ENCODE data around the gene CPTP. TPM values are rescaled to one million over a fixed set of nuclear protein-coding genes. Genes with fewer than 3 reads are reported as not detected.

CPTP gene
- total RNA-seq, result 10 to 100 TPM; 19.8 to 21.9 TPM

DNA sequence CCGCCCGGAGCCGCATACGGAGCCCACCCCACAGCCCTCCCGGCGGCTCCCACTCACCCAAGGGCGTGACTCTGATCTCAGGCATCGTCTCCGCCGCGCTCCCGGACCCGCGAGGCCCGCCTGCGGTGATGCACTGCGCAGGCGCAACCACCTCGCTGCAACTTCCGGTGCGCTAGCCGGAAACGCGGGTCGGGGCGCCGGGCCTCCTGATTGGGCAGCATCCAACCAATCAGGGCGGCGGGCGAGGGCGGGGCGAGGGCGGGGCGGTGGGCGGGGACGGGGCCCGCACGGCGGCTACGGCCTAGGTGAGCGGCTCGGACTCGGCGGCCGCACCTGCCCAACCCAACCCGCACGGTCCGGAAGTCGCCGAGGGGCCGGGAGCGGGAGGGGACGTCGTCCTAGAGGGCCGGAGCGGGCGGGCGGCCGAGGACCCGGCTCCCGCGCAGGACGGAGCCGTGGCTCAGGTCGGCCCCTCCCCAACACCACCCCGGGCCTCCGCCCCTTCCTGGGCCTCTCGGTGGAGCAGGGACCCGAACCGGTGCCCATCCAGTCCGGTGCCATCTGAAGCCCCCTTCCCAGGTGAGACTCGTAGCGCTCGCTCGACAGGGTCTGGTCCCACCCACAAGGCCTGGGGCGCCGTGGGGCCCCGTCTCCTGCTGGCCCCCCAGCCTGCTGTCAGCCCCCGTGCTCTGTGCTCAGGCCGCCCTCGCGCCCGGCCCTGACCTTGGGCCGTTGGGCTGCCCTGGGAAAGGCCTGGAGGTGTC is at the start of gene CPTP, which contains the start of gene INTS11:
Gene CPTP (plus strand): TSS at position 279 of the 764 bp plus-strand sequence. CDS start 2,109 bp downstream, outside the sequence.
Gene INTS11 (minus strand): TSS at position 137 of the 764 bp plus-strand sequence. CDS start 52 bp downstream, at position 85.
- H3K4me1 Mint-ChIP-seq, result peaks cover 38% of the 10 kb centered on the region
- peak within 1 kb of the TSS; percentile 89 for H3K4me3 Mint-ChIP-seq
- H3K9me3 Mint-ChIP-seq, result no peaks in the 10 kb centered on the region
- DNase-seq, result peak; percentile 97
- no peaks in the 10 kb centered on the region for H3K27me3 Mint-ChIP-seq
- ChIA-PET CTCF (interaction anchor here (0.8 to 1.1 kb wide), 2 partner anchors 47 to 203 kb away, joined by 3 to 4 read pairs; no protein-coding TSS in a partner anchor), POLR2A (interaction anchor here (0.8 to 2.7 kb wide), 9 partner anchors 10 to 167 kb away, joined by 3 to 11 read pairs (median 4); partner anchors contain the start of genes AURKAIP1 and CCNL2)
- peaks cover 11% of the 10 kb centered on the region for H3K36me3 Mint-ChIP-seq (ENCODE audit: low read depth)
- H3K27ac Mint-ChIP-seq, result peak within 1 kb of the TSS; percentile 86

DNA sequence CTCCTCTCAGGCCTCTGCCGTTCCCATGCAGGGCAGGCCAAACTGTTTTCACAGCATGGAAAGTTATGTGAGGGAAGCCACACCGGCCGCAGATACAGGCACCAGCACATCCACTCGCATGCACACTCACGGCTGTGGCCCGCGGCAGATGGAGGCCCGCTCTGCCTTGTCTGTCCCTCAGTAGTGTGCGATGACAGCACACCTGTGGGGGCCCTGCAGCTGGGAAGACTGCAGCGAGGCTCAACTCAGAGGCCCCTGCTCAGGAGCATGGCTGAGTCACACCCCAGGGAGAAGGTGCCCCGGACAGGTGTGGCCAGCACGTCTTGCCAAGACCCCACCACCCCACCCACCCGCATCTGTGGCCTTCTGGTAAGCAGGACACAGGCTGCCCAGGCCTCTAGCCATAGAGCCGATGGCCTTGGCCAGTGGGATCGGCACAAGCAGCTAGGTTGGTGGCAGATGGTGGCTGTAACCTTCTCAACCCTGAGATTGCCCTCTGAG is 49.6 kb upstream of the CPTP start:
- no peak for DNase-seq
- H3K36me3 Mint-ChIP-seq (ENCODE audit: low read depth), result peaks cover 26% of the 10 kb centered on the region
- no peaks in the 10 kb centered on the region for H3K27me3 Mint-ChIP-seq
- CTCF ChIA-PET, result interaction anchor here (1.1 kb wide), 1 partner anchor 44 kb away, joined by 3 read pairs; no protein-coding TSS in a partner anchor
- POLR2A ChIA-PET, result interaction anchor here (1.2 kb wide), 1 partner anchor 113 kb away, joined by 3 read pairs; no protein-coding TSS in a partner anchor
- H3K4me3 Mint-ChIP-seq, result peak overlapping the region; percentile 63
- no peaks in the 10 kb centered on the region for H3K9me3 Mint-ChIP-seq
- no peak overlapping the region for H3K27ac Mint-ChIP-seq
- peaks cover 36% of the 10 kb centered on the region for H3K4me1 Mint-ChIP-seq

- H3K27ac Mint-ChIP-seq, result no peak overlapping the region
- H3K27me3 Mint-ChIP-seq, result no peaks in the 10 kb centered on the region
- POLR2A ChIA-PET, result no interaction called here
- DNase-seq, result no peak
- no peaks in the 10 kb centered on the region for H3K9me3 Mint-ChIP-seq
- H3K4me1 Mint-ChIP-seq, result peaks cover 27% of the 10 kb centered on the region
- CTCF ChIA-PET, result interaction anchor here (1.1 kb wide), 1 partner anchor 45 kb away, joined by 3 read pairs; no protein-coding TSS in a partner anchor
- peaks cover 17% of the 10 kb centered on the region for H3K36me3 Mint-ChIP-seq (ENCODE audit: low read depth)
- H3K4me3 Mint-ChIP-seq, result peak overlapping the region; percentile 20
Measured at GRCh38 chr1:1275836-1276235, 48.8 kb upstream of the CPTP start.

DNA sequence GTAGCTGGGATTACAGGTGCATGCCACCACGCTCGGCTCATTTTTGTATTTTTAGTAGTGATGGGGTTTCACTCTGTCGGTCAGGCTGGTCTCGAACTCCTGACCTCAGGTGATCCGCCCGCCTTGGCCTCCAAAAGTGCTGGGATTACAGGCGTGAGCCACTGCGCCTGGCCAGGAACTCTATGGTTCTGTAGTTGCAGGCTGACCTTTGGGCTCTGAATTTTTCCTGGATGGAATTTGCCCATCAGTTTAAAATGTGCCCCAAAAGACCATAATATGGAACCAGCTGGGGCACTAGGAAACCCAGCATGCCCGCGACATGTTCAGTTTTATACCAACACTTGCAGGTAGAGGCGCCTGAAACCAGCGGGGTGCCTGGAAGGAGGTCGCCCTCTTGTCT is 46.0 kb upstream of the CPTP start:
- POLR2A ChIA-PET, result no interaction called here
- CTCF ChIA-PET, result interaction anchor here (0.7 to 1.1 kb wide), 2 partner anchors 13 to 17 kb away, joined by 3 to 6 read pairs; no protein-coding TSS in a partner anchor

GRCh38 chr1:1279028-1279427 is 45.6 kb upstream of the CPTP start:
- H3K9me3 Mint-ChIP-seq, result no peaks in the 10 kb centered on the region
- DNase-seq, result no peak
- no peak overlapping the region for H3K27ac Mint-ChIP-seq
- CTCF ChIA-PET, result interaction anchor here (0.7 to 1.1 kb wide), 2 partner anchors 13 to 17 kb away, joined by 3 to 6 read pairs; no protein-coding TSS in a partner anchor
- H3K27me3 Mint-ChIP-seq, result no peaks in the 10 kb centered on the region
- H3K36me3 Mint-ChIP-seq (ENCODE audit: low read depth), result no peaks in the 10 kb centered on the region
- peaks cover 8% of the 10 kb centered on the region for H3K4me1 Mint-ChIP-seq
- POLR2A ChIA-PET, result no interaction called here
- H3K4me3 Mint-ChIP-seq, result no peak overlapping the region

More for the DNA sequence above, 46.0 kb upstream of the CPTP start:
- Mint-ChIP-seq H3K4me1 (peaks cover 8% of the 10 kb centered on the region), H3K36me3 (ENCODE audit: low read depth) (no peaks in the 10 kb centered on the region), H3K4me3 (no peak overlapping the region), H3K9me3 (no peaks in the 10 kb centered on the region), H3K27me3 (no peaks in the 10 kb centered on the region), H3K27ac (no peak overlapping the region)
- no peak for DNase-seq

GRCh38 chr1:1280782-1281481 is 43.7 kb upstream of the CPTP start:
- CTCF ChIA-PET, result no interaction called here
- H3K36me3 Mint-ChIP-seq (ENCODE audit: low read depth), result no peaks in the 10 kb centered on the region
- no peak overlapping the region for H3K4me3 Mint-ChIP-seq
- H3K9me3 Mint-ChIP-seq, result no peaks in the 10 kb centered on the region
- peaks cover 3% of the 10 kb centered on the region for H3K4me1 Mint-ChIP-seq
- no peak for DNase-seq
- no peak overlapping the region for H3K27ac Mint-ChIP-seq
- POLR2A ChIA-PET, result no interaction called here
- H3K27me3 Mint-ChIP-seq, result no peaks in the 10 kb centered on the region

GRCh38 chr1:1281533-1282321 is 42.9 kb upstream of the CPTP start:
- H3K27me3 Mint-ChIP-seq, result no peaks in the 10 kb centered on the region
- no peaks in the 10 kb centered on the region for H3K9me3 Mint-ChIP-seq
- H3K4me1 Mint-ChIP-seq, result peaks cover 3% of the 10 kb centered on the region
- ChIA-PET CTCF (interaction anchor here (1.0 kb wide), 1 partner anchor 10 kb away, joined by 4 read pairs; no protein-coding TSS in a partner anchor), POLR2A (interaction anchor here (0.7 kb wide), 1 partner anchor 117 kb away, joined by 3 read pairs; the partner anchor contains the start of gene CCNL2)
- no peak for DNase-seq
- no peak overlapping the region for H3K4me3 Mint-ChIP-seq
- H3K27ac Mint-ChIP-seq, result no peak overlapping the region
- no peaks in the 10 kb centered on the region for H3K36me3 Mint-ChIP-seq (ENCODE audit: low read depth)

DNA sequence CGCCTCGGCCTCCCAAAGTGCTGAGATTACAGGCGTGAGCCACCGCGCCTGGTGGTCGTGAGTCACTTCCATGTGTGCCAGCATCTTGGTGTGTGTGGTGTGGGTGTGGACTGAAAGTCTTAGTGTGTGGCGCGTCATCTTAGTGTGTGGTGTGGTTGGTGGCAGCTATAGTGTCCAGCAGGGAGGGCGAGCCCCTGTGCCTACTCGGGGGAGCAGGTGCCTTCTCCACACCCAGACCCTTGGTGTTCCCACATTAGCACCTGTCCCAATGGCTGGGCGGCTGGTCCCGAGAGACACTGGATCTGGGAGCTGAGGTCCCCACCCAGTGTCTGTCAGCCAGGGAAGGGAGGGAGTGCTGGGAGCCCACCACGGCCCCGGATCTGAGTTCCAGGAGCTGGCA is 41.6 kb upstream of the CPTP start:
- Mint-ChIP-seq H3K27ac (no peak overlapping the region), H3K4me3 (no peak overlapping the region), H3K36me3 (ENCODE audit: low read depth) (no peaks in the 10 kb centered on the region), H3K4me1 (peaks cover 3% of the 10 kb centered on the region), H3K9me3 (no peaks in the 10 kb centered on the region), H3K27me3 (no peaks in the 10 kb centered on the region)
- DNase-seq, result no peak
- CTCF ChIA-PET, result no interaction called here
- POLR2A ChIA-PET, result interaction anchor here (1.3 to 1.4 kb wide), 2 partner anchors 9 kb away, joined by 3 read pairs; partner anchors contain the start of gene UBE2J2

DNA sequence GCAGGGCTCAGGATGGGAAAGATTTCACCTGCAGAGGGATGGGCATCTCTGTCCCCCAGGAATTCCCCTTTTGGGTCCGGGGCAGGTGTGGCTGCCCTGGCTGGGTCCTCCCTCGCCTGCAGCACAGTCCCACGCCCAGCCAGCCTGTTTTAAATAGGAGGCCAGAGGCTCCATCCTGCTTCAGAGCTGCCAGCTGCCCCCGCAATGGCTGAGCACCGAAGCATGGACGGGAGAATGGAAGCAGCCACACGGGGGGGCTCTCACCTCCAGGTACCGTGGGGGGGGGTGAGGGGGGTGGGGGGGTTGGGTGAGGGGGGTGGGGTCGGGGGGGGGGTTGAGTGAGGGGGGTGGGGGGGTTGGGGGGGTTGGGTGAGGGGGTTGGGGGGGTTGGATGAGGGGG is 40.8 kb upstream of the CPTP start:
- no peak overlapping the region for H3K27ac Mint-ChIP-seq

DNA sequence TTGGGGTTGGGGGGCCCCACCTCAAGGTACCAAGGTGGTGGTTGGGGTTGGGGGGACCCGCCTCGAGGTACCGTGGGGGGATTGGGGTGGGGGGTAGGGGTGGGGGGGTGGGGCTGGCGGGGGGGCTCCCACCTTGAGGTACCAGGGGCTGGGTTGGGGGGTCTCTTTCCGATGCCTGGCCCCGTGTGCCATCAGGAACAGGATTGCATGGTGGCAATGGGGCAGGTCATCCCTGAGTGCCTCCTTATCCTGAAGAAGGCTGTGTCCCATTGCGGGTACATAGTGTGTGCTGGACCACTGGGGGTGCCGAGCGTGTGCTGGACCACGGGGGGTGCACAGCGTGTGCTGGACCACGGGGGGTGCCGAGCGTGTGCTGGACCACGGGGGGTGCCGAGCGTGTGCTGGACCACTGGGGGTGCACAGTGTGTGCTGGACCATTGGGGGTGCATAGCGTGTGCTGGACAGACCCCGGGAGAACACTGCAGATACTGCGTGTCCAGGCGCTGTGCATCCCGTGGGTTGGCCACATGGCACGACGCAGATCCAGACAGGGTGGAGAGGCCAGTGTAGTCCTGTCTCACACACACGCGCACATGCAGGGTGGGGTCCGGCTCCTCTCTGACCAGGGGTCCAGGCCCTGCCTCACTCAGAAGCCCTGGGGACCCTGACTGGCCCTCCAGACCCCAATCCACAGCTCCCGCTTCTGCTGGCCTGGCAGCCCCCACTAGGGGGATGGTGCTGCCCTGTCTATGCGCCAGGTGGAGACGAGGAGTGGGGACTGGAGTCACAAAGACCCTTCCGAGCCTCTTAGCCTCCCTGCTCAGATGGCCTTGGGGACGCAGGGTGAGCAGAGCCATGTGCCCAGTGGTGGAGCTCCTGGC is 40.1 kb upstream of the CPTP start:
- POLR2A ChIA-PET, result interaction anchor here (1.0 kb wide), 1 partner anchor 20 kb away, joined by 3 read pairs; no protein-coding TSS in a partner anchor
- Mint-ChIP-seq H3K27ac (no peak overlapping the region), H3K9me3 (no peaks in the 10 kb centered on the region), H3K36me3 (ENCODE audit: low read depth) (no peaks in the 10 kb centered on the region), H3K4me1 (peaks cover 3% of the 10 kb centered on the region), H3K4me3 (no peak overlapping the region), H3K27me3 (no peaks in the 10 kb centered on the region)
- no peak for DNase-seq
- CTCF ChIA-PET, result no interaction called here

More for the DNA sequence above, 40.8 kb upstream of the CPTP start:
- Mint-ChIP-seq H3K4me3 (no peak overlapping the region), H3K27me3 (no peaks in the 10 kb centered on the region), H3K36me3 (ENCODE audit: low read depth) (no peaks in the 10 kb centered on the region), H3K9me3 (no peaks in the 10 kb centered on the region), H3K4me1 (peaks cover 3% of the 10 kb centered on the region)
- ChIA-PET CTCF (no interaction called here), POLR2A (interaction anchor here (1.4 kb wide), 1 partner anchor 8 kb away, joined by 3 read pairs; no protein-coding TSS in a partner anchor)
- DNase-seq, result no peak

- DNase-seq, result no peak
Measured at GRCh38 chr1:1285102-1285571, 39.5 kb upstream of the CPTP start.

More at GRCh38 chr1:1285102-1285571, 39.5 kb upstream of the CPTP start:
- ChIA-PET POLR2A (interaction anchor here (1.0 kb wide), 1 partner anchor 20 kb away, joined by 3 read pairs; no protein-coding TSS in a partner anchor), CTCF (no interaction called here)
- Mint-ChIP-seq H3K9me3 (no peaks in the 10 kb centered on the region), H3K36me3 (ENCODE audit: low read depth) (no peaks in the 10 kb centered on the region), H3K4me1 (peaks cover 3% of the 10 kb centered on the region), H3K4me3 (no peak overlapping the region), H3K27me3 (no peaks in the 10 kb centered on the region), H3K27ac (no peak overlapping the region)

Measured in activated CD4-positive, alpha-beta memory T cell treated with anti-CD3 and anti-CD28 coated beads, Interleukin-2, amount 10 ng/mL, durations not matched to agents 7 days and 5 days (primary cell).